GM19468 (cell line): ENCODE data around the gene CLEC9A.

Experiments used
- ATAC-seq: cut with Tn5 transposase; IDR thresholded peaks from one replicate; pipeline ENCODE4 v1.9.1; 2021; ENCODE audit warnings: mild to moderate bottlenecking, moderate library complexity, moderate number of reproducible peaks; ENCODE audit not compliant: unreplicated experiment; ENCODE audit errors: extremely low read depth

Gene CLEC9A

GRCh38 chr12:10065241-10065640, 34.8 kb downstream of the CLEC9A start:
- ATAC-seq = no peak

- ATAC-seq = no peak
Measured at GRCh38 chr12:10067264-10067663, 36.8 kb downstream of the CLEC9A start.

GRCh38 chr12:10067942-10068341, 37.5 kb downstream of the CLEC9A start:
- no peak for ATAC-seq

- no peak for ATAC-seq
Measured at GRCh38 chr12:10068644-10069043, 38.2 kb downstream of the CLEC9A start.

GRCh38 chr12:10069099-10069498, 38.6 kb downstream of the CLEC9A start:
- no peak for ATAC-seq

- no peak for ATAC-seq
Measured at GRCh38 chr12:10069976-10070375, 39.5 kb downstream of the CLEC9A start.

- ATAC-seq = no peak
Measured at GRCh38 chr12:10070380-10070779, 39.9 kb downstream of the CLEC9A start.

- no peak for ATAC-seq
Measured at GRCh38 chr12:10072131-10072530, 41.6 kb downstream of the CLEC9A start.

- no peak for ATAC-seq
Measured at GRCh38 chr12:10073261-10073660, 42.8 kb downstream of the CLEC9A start.

- ATAC-seq = no peak
Measured at GRCh38 chr12:10075451-10075850, 45.0 kb downstream of the CLEC9A start.

GRCh38 chr12:10082117-10082874, 51.8 kb downstream of the CLEC9A start:
- ATAC-seq = no peak

- ATAC-seq = no peak
Measured at GRCh38 chr12:10084733-10085132, 54.3 kb downstream of the CLEC9A start.

GRCh38 chr12:10086387-10086786, 55.9 kb downstream of the CLEC9A start:
- no peak for ATAC-seq

- ATAC-seq = no peak
Measured at GRCh38 chr12:10088031-10088430, 57.5 kb downstream of the CLEC9A start.

GRCh38 chr12:10088955-10089900, 58.7 kb downstream of the CLEC9A start:
- ATAC-seq = no peak

GRCh38 chr12:10094646-10095395, 64.3 kb downstream of the CLEC9A start:
- no peak for ATAC-seq

- no peak for ATAC-seq
Measured at GRCh38 chr12:10095971-10096370, 65.5 kb downstream of the CLEC9A start.

GRCh38 chr12:10097521-10097920, 67.0 kb downstream of the CLEC9A start:
- ATAC-seq = no peak

- no peak for ATAC-seq
Measured at GRCh38 chr12:10098791-10099190, 68.3 kb downstream of the CLEC9A start, which contains the start of gene CLEC1A. CLEC1A (minus strand) TSS chr12:10098985; CDS start chr12:10098922, 63 bp downstream.

- ATAC-seq = no peak
Measured at GRCh38 chr12:10101042-10101579, 70.6 kb downstream of the CLEC9A start.
